SK-N-SH (cell line): Measurements from ENCODE around the gene ACTA1.

Experiments
- CTCF ChIP-seq: fragments of 200-600 bp; sonication (generic); IDR thresholded peaks from 2 replicates; pipeline ENCODE4 v1.6.1; 2017; ENCODE audit warnings: antibody characterized with exemption, mild to moderate bottlenecking, moderate library complexity
- POLR2AphosphoS5 ChIP-seq: IDR thresholded peaks from 2 replicates; pipeline ENCODE4 v1.6.1; 2012; ENCODE audit warnings: low read depth, low read length
- TF ChIP-seq, protein P1 (sequence below): IDR thresholded peaks from 2 replicates; pipeline ENCODE4 v1.4.0; 2012; ENCODE audit warnings: low read depth

GRCh38 chr1:229403573-229403972, 30.3 kb downstream of the ACTA1 start:
- TF ChIP-seq CTCF, result peak; percentile 9; the same call in 1 of the 2 replicates
- no peak for TF ChIP-seq POLR2AphosphoS5
- TF ChIP-seq, protein P1, sequence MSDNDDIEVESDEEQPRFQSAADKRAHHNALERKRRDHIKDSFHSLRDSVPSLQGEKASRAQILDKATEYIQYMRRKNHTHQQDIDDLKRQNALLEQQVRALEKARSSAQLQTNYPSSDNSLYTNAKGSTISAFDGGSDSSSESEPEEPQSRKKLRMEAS, result no peak
